ENCODE data around the gene GALNT17. TPM values are rescaled to one million over a fixed set of nuclear protein-coding genes. Genes with fewer than 3 reads are reported as not detected.

The GALNT17 gene
- total RNA-seq, 1 donor, result not detected

DNA sequence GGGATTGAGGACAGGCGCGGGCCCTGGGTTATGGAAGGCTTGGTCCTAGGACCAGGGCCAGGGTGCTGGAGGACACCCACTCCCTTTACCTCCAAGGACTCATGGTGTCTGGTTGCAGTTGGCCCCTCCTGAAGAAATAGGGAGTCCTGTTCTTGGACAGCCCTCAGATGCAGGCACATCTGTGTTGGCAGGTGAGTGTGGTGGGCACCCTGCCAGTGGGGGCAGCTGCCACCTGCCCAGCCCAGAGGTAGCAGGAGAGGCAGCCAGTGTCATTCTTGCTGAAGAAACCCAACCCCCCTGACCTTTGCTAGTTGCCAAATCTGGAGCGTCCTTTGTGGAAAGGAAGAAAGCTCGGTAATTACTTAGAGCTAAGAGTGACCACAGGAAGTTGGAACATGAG lies 8.3 kb downstream of the GALNT17 start:
- H3K27me3 ChIP-seq (ENCODE audit: insufficient read depth, low read length), result no peaks in the 10 kb centered on the region
- no peak overlapping the region for H3K4me3 ChIP-seq (ENCODE audit: low read length)
- no peaks in the 10 kb centered on the region for H3K9me3 ChIP-seq (ENCODE audit: low read depth, low read length)
- no peaks in the 10 kb centered on the region for H3K4me1 ChIP-seq (ENCODE audit: insufficient read depth, low read length)

GRCh38 chr7:71144963-71145362 lies 13.0 kb downstream of the GALNT17 start:
- no peaks in the 10 kb centered on the region for H3K4me1 ChIP-seq (ENCODE audit: insufficient read depth, low read length)
- H3K9me3 ChIP-seq (ENCODE audit: low read depth, low read length), result no peaks in the 10 kb centered on the region
- H3K4me3 ChIP-seq (ENCODE audit: low read length), result no peak overlapping the region
- H3K27me3 ChIP-seq (ENCODE audit: insufficient read depth, low read length), result no peaks in the 10 kb centered on the region

DNA sequence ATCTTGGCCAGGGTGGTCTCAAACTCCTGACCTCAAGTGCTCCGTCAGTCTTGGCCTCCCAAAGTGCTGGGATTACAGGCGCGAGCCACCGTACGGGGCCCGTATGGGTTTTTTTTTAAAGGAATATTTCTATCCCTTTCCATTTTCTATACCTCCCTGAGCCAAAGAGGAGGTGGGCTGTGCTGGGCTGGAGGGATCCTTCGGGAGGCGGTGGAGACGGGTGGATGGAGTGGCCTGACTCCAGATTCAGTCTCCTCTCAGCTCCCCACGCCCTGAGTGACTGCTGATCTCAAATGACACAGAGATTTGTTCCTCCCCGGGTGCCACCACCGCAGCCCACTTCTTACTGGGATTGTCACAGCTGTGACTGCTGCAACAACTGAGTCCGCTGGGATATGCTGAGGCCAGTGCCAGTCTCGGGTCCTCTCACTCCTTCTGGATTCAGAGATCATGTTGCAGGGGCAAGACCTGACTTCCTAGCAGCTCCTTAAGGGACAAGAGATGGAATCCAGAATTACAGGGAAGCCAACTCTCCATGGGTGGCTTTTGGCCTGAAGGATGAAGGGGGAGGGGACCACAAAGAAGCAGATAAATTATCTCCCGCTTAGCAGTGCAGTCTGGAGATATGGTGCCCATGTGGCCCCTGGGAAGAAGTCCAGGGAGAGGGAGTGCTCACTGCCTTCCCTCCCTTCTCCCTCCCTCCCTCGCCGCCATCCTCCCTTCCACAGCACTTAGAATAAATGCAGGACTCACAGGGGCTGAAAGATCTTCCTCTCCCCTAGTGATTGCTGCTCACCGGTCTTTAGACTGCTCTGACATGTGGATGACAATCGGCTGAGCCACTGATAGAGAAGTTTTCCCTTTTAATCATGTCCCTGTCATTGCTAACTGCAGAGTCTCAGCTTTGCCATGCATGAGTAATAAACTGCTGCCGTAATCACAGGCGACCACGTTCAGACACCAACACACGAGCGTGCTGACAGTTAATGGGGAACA lies 14.3 kb downstream of the GALNT17 start:
- H3K27me3 ChIP-seq (ENCODE audit: insufficient read depth, low read length), result no peaks in the 10 kb centered on the region
- H3K4me1 ChIP-seq (ENCODE audit: insufficient read depth, low read length), result no peaks in the 10 kb centered on the region
- H3K4me3 ChIP-seq (ENCODE audit: low read length), result no peak overlapping the region
- H3K9me3 ChIP-seq (ENCODE audit: low read depth, low read length), result no peaks in the 10 kb centered on the region

GRCh38 chr7:71148098-71148497 lies 16.2 kb downstream of the GALNT17 start:
- H3K4me1 ChIP-seq (ENCODE audit: insufficient read depth, low read length), result no peaks in the 10 kb centered on the region
- H3K9me3 ChIP-seq (ENCODE audit: low read depth, low read length), result no peaks in the 10 kb centered on the region
- no peaks in the 10 kb centered on the region for H3K27me3 ChIP-seq (ENCODE audit: insufficient read depth, low read length)
- no peak overlapping the region for H3K4me3 ChIP-seq (ENCODE audit: low read length)

DNA sequence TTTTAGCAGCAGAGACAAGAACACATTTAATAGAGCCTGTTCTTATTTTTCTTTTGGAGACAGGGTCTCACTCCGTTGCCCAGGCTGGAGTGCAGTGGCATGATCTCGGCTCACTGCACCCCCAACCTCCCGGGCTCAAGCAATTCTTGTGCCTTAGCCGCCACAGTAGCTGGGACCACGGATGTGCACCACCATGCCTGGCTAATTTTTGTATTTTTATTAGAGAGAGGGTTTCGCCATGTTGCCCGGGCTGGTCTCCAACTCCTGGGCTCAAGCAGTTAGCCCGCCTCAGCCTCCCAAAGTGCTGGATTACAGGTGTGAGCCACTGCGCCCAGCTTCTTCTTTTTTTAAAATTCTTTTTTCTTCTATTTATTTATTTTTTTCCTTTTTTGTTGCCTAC lies 23.3 kb downstream of the GALNT17 start:
- Histone ChIP-seq H3K27me3 (ENCODE audit: insufficient read depth, low read length) (no peaks in the 10 kb centered on the region), H3K9me3 (ENCODE audit: low read depth, low read length) (no peaks in the 10 kb centered on the region), H3K4me3 (ENCODE audit: low read length) (no peak overlapping the region), H3K4me1 (ENCODE audit: insufficient read depth, low read length) (no peaks in the 10 kb centered on the region)

DNA sequence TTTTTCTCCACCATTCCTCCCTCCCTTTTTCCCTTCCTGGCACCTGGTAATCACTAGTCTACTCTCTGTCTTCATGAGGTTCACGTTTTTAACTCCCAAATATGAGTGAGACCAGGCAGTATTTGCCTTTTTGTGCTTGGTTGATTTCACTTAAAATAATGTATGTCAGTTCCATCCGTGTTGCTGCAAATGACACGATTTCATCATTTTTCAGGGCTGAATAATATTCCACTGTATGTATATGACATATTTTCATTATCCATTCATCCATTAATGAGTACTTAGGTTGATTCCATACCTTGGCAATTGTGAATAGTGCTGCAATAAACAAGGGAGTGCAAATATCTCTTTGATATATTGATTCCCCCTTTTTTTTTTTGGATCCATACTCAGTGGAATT lies 25.8 kb downstream of the GALNT17 start:
- no peaks in the 10 kb centered on the region for H3K4me1 ChIP-seq (ENCODE audit: insufficient read depth, low read length)
- no peak overlapping the region for H3K4me3 ChIP-seq (ENCODE audit: low read length)
- H3K27me3 ChIP-seq (ENCODE audit: insufficient read depth, low read length), result no peaks in the 10 kb centered on the region
- H3K9me3 ChIP-seq (ENCODE audit: low read depth, low read length), result peaks cover 5% of the 10 kb centered on the region

DNA sequence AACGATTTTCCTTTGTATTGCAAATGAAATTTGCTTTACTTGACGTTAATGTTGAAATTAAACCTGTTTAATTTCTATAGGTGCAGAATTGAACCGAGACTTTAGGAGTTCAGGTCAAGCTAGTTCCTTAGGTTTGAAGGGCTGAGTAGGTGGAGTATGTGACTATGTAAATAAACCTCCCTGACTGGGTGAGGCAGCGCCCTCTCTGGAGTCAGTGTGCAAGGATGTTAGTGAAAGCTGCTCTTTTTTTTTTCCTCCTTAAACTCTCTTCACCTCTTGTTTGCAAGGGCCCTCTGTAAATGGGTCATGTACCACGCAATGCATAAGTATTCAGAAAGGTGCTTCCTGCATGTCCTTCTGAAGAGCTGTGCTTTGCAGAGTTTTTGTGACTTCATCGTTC lies 33.8 kb downstream of the GALNT17 start:
- Histone ChIP-seq H3K4me1 (ENCODE audit: insufficient read depth, low read length) (no peaks in the 10 kb centered on the region), H3K9me3 (ENCODE audit: low read depth, low read length) (peaks cover 7% of the 10 kb centered on the region), H3K27me3 (ENCODE audit: insufficient read depth, low read length) (no peaks in the 10 kb centered on the region), H3K4me3 (ENCODE audit: low read length) (no peak overlapping the region)

DNA sequence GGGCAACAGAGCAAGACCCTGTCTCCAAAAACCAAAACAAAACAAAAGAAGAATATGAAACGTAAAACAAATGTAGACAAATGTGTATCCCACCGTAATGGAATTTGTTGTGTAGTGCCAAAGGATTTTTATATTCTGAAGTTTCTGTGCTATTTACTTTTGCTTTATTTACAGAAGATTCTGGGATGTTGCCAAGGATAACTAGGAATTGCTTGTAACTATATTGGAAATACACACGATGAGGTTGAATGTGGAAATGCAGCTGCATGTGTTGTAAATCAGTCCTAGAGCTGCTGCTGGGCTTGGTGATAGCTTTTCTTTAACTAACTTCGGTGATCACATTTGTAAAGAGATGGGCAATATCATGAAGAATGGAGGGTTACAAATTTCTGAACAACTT lies 39.5 kb downstream of the GALNT17 start:
- no peaks in the 10 kb centered on the region for H3K4me1 ChIP-seq (ENCODE audit: insufficient read depth, low read length)
- H3K9me3 ChIP-seq (ENCODE audit: low read depth, low read length), result no peaks in the 10 kb centered on the region
- no peaks in the 10 kb centered on the region for H3K27me3 ChIP-seq (ENCODE audit: insufficient read depth, low read length)
- H3K4me3 ChIP-seq (ENCODE audit: low read length), result no peak overlapping the region

DNA sequence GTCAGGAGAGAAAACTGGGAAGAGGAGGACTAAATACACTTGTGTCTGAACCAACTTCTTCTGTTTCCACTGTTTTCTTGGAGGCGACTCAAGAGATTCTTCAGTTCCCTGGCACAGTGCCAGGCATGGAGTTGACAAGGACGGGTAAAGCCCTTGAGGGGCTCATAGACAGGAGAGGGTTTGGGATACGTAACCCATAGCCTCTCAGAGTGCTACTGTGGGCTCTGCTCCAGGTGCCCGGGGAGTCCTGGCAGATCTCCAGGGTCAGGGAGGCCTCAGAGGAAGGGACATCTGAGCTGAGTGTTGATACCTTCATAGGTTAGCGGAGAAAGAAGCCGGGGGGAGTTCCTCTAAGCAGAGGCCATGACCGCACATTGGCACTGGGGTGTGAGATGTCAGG lies 42.0 kb downstream of the GALNT17 start:
- Histone ChIP-seq H3K4me3 (ENCODE audit: low read length) (no peak overlapping the region), H3K9me3 (ENCODE audit: low read depth, low read length) (no peaks in the 10 kb centered on the region), H3K27me3 (ENCODE audit: insufficient read depth, low read length) (no peaks in the 10 kb centered on the region), H3K4me1 (ENCODE audit: insufficient read depth, low read length) (no peaks in the 10 kb centered on the region)

DNA sequence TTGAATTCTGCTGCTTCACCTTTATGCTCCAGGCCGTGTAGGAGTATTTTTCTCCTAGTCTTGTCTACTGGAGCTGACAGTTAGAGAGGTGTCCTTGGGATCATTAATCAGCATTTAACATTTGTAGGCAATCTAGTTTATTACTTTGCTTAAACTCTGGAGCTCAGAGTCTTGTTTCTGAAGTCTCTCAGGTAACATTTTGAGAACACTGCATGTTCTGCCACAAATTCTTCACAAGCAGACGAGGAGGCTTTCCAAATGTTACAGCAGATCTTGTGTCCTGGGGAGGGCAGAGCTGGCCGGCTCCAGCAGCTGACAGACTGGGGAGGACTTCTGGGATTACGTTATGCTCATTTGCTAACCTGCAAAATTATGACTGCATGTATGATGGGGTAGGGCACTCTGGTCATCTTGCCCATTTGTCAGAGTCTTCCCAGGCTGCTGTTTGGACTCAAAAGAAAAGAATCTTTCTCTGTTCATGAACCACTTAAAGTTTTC lies 50.5 kb downstream of the GALNT17 start:
- no peak overlapping the region for H3K4me3 ChIP-seq (ENCODE audit: low read length)
- no peaks in the 10 kb centered on the region for H3K9me3 ChIP-seq (ENCODE audit: low read depth, low read length)
- no peaks in the 10 kb centered on the region for H3K4me1 ChIP-seq (ENCODE audit: insufficient read depth, low read length)
- H3K27me3 ChIP-seq (ENCODE audit: insufficient read depth, low read length), result no peaks in the 10 kb centered on the region

DNA sequence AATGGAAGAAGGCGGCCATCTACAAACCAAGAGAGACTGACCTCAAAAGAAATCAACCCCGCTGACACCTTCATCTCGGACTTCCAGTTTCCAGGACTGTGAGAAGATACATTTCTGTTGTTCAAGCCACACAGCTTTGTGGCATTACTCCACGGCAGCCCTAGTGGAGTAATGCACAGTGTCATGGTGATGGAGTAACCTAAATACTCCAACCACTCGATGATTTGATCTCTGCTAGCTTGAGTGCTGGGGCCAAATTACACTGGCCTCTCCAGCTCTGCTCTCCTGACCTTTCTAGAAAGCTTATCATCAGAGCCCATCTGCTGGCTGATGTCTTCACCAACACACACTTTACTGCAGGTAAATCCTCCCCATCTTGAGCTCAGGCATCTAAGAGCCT lies 52.2 kb downstream of the GALNT17 start:
- H3K9me3 ChIP-seq (ENCODE audit: low read depth, low read length), result no peaks in the 10 kb centered on the region
- H3K27me3 ChIP-seq (ENCODE audit: insufficient read depth, low read length), result no peaks in the 10 kb centered on the region
- H3K4me3 ChIP-seq (ENCODE audit: low read length), result no peak overlapping the region
- H3K4me1 ChIP-seq (ENCODE audit: insufficient read depth, low read length), result no peaks in the 10 kb centered on the region

GRCh38 chr7:71184609-71185008 lies 52.7 kb downstream of the GALNT17 start:
- Histone ChIP-seq H3K27me3 (ENCODE audit: insufficient read depth, low read length) (no peaks in the 10 kb centered on the region), H3K4me1 (ENCODE audit: insufficient read depth, low read length) (no peaks in the 10 kb centered on the region), H3K9me3 (ENCODE audit: low read depth, low read length) (no peaks in the 10 kb centered on the region), H3K4me3 (ENCODE audit: low read length) (no peak overlapping the region)

DNA sequence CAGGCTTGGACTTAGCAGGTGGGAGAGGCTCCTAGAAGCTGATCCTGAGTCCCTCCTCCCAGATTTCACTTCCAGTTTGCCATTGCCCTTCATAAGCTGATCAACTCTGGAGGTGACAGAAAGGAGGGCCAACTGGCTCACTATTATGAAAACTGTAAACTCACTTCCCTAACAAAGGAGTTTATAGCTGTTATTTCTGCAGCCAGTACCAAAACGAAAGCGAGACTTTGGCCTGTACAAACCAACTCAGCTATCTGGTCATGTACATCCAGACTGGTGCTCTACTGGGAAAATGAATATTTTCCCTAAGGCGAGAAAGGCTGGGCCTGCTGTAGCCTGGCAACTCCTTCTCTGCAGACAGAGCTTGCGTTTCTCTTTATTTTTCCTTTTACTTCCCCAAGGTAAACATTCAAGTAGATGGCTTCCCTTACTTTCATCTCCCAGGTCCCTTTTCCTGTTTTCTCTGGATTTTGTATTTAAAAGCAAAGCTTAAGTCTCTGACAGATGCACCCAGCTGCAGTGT lies 54.7 kb downstream of the GALNT17 start:
- Histone ChIP-seq H3K4me1 (ENCODE audit: insufficient read depth, low read length) (no peaks in the 10 kb centered on the region), H3K27me3 (ENCODE audit: insufficient read depth, low read length) (no peaks in the 10 kb centered on the region), H3K9me3 (ENCODE audit: low read depth, low read length) (no peaks in the 10 kb centered on the region), H3K4me3 (ENCODE audit: low read length) (no peak overlapping the region)

DNA sequence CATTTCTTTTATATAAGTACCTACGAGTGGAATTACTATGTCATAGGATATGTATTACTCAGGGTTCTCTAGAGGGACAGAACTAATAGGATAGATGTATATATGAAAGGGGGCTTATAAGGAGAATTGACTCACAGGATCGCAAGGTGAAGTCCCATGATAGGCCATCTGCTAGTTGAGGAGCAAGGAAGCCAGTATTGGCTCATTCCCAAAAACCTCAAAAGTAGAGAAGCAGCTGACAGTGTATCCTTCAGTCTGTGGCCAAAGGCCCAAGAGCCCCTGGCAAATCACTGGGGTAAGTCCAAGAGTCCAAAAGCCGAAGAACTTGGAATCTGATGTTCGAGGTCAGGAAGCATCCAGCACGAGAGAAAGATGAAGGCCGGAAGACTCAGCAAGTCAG lies 59.8 kb downstream of the GALNT17 start:
- H3K4me3 ChIP-seq (ENCODE audit: low read length), result no peak overlapping the region
- H3K4me1 ChIP-seq (ENCODE audit: insufficient read depth, low read length), result no peaks in the 10 kb centered on the region
- no peaks in the 10 kb centered on the region for H3K27me3 ChIP-seq (ENCODE audit: insufficient read depth, low read length)
- H3K9me3 ChIP-seq (ENCODE audit: low read depth, low read length), result no peaks in the 10 kb centered on the region

- Histone ChIP-seq H3K4me3 (ENCODE audit: low read length) (no peak overlapping the region), H3K27me3 (ENCODE audit: insufficient read depth, low read length) (no peaks in the 10 kb centered on the region), H3K9me3 (ENCODE audit: low read depth, low read length) (no peaks in the 10 kb centered on the region), H3K4me1 (ENCODE audit: insufficient read depth, low read length) (no peaks in the 10 kb centered on the region)
Measured at GRCh38 chr7:71193099-71193810, 61.3 kb downstream of the GALNT17 start.

All from mononuclear cell (primary cell).